ENCODE data around the gene PRXL2B.
"Not testable (repeated sequence)": the region's sequence is repeated elsewhere in the genome, so short reads cannot be mapped to it uniquely, and the experiment has no call there.

PRXL2B gene, protein sequence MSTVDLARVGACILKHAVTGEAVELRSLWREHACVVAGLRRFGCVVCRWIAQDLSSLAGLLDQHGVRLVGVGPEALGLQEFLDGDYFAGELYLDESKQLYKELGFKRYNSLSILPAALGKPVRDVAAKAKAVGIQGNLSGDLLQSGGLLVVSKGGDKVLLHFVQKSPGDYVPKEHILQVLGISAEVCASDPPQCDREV

DNA sequence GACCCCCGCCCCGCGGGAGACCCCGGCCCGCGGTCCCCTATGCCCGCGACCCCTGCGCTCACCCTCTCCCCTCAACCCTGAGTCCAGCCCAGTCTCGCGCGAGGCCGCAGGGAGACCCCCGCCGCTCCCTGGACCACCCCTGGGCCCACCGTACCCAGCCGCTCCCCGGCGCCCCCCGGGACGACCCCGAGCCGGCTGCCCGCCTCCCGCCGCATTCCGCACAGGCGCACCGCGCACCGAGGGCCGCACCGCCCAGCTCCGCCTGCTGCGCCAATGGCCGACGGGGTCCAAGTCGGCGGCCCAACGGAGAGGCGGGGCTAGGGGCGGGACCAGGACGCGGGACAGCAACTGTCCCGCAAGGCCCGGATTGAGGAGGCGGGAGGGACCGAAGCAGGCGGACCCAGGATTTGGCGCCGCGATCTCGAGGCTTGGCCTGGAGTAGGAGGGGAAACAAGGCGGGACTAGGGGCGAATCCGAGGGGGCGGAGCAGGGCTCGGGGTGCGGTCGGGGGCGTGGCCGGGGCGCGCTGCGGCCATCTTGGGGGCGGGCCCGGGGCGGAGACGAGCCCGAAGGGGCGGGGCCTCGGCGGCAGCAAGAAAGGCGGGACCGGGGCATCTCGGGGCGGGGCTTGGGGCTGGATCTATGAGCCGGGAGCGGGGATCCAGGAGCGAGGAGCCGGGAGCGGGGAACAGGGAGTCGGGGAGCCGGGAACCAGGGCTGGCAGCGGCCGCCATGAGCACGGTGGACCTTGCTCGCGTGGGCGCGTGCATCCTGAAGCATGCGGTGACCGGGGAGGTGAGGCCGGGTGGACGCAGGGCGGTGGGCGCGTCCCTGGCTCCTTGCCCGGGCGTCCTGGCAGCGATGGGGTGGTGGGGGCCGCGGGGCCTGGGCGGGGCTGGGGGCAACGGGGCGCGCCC, at the start of gene PRXL2B:
TSS of gene PRXL2B (plus strand) at position 624 of the 917 bp plus-strand sequence. CDS start at position 733, 109 bp downstream.
- peak; percentile 99 for DNase-seq

- peak; percentile 25 for DNase-seq
These were observed 48.8 kb upstream of the PRXL2B start for GRCh38 chr1:2537784-2538115.

GRCh38 chr1:2538376-2538775, 48.2 kb upstream of the PRXL2B start:
- DNase-seq = no peak

GRCh38 chr1:2538872-2539271, 47.7 kb upstream of the PRXL2B start:
- no peak for DNase-seq

DNA sequence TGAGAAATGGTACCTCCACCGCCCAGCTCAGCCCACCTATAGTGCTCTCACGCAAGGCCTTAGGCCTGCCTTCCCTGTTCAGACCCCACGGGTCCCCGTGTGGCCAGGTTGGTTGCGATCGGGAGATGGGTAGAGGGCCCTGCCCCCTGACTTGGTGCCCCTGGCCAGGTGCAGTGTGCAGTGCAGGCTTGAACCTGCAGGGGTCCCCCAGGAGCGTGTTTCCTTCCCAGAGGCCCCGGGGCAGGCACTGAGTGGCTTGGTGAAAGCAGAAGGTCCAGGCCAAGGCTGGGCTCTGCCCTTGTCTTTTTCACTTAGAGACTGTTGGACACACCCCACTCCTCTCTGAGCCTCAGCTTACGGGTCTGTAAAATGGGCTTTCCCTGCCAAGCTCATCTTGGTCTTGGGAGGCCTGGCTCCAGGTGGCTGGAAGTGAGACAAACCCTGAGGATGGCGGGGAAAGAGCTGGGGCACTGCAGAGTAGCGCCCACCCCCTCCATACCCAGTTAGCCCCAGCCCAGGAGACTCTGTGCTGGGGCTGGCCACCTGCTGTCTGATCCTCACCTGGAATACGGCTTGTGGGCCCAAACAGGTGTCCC, 47.2 kb upstream of the PRXL2B start:
- peak; percentile 47 for DNase-seq

DNA sequence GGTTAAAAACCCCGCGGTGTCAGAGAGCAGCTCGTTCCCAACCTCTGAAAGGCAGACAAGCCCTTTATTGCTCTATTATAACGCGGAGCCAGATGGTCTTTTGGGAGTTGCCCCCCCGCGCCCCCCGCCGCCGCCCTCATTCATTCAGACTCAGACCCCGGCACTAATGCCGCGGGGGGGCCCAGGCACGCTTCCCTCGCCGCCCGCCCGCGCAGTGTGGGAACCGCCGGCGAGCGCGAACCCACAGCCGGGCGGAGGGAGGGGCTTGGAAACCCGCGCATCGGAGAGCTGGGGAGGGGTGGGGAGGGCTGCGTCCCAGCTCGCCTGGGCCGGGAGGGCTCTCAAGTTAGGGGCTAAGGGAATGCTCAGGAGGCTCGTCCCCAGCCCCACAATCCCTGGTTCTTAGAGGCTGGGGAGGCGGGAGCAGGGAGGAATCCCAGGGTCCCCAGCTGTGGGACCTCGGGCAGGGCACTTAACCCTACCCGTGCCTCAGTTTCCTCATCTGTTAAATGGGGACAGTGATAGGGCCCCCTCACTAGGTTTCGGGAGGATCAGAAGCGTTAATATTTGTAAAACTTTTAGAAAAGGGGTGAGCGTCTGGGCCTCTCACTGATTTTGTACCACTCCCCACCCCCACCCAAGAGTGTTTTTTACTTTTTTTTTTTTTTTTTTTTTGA, 45.6 kb upstream of the PRXL2B start:
- no peak for DNase-seq

- DNase-seq = peak; percentile 84
These were observed 44.8 kb upstream of the PRXL2B start for GRCh38 chr1:2541619-2542245.

DNA sequence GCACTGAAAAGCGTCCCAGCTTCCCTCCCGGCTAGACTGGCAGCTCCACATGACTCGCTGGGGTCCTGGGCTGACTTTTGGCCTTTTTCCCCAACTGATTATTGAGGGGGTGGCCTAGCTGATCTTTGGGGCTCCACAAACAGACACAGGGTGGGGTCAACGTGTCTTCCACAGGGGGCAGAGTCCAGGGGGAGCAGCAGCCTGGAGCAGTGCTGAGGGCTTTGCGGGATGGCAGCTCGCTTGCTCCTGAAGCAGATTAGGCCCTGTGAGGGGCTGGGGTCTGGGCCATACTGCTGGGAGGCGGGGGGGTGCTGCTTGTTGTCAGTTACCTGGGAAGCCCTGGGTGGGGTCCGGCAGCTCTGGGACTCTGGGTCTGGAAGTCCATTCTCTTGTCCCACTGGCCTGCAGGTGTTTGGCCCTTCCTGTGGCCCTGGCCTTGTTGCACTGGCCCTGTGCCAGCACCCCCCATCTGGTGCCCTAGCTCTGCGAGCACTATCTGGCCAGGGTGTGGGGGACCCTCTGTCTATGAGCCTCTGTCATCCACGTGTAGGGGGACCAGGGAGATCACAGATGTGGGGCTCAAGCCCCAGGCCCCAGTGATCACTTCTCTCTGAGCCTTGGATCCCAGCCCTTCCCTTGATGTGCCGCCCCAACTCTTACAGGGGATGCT, 44.2 kb upstream of the PRXL2B start:
- DNase-seq = no peak

DNA sequence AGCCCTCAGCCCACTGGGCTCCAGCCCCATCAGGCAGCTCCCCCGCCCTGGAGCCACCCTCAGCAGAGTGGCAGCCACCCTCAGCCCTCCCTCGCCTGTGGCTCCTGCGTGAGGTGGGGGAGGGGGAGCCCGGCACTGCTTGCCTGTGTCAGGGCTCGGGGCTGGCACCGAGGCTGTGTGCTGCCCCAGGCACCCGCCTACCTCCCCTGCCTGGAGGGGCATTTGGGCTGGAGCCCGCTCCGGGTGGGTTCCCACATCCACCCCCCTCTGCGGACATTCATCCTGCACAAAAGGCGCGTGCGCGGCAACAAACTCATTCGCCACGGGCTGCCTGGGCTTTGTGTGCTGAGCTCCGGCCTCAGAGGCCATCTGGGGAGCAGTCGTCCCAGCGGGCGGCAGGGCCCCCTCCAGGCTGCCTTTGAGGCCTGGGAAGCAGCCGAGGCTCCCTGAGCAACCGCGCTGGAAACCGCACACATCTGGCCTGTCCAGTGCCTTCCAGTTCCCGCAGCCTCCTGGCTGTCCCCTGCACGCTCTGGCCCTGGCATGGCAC, 43.0 kb upstream of the PRXL2B start:
- peak; percentile 47 for DNase-seq

DNA sequence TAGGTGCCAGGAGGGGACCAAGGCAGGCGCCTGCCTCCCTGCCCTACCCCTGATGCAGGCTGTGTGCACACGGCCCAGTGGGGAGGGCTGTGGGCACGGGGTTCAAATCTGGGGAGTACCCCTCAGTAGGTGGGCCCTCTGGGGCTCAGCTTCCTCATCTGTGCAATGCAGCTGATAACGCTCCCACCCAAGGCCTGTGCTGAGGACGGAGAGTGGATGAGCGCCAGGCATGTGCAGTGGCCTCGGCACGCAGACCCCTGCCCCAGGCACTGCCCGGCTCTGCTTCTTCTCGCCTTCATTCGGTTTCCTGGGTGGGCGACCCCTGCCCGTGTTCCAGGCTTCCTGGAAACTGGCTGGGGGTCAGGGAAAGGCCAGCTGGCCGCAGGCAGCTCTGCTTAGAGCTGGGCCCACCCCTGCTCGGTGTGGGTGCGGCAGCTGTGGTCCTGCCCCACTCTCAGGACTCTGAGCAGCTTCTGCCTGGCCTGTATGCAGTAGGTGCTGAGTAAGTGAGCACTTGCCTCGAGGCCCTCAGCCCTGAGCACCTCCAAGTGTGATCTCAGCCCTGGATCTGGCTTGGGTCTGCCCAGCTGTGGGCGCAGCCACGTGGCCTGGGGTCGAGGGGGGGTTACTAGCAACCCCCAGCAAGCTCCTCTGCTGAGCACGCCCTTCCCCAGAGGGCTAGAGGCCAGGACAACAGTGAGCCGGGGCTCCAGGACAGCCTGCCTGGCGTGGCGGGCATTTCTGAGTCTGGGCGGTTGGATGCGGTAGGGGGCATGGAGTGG, 42.3 kb upstream of the PRXL2B start:
- DNase-seq = peak; percentile 20

- peak; percentile 43 for DNase-seq
These were observed 41.5 kb upstream of the PRXL2B start for GRCh38 chr1:2544875-2545640.

DNA sequence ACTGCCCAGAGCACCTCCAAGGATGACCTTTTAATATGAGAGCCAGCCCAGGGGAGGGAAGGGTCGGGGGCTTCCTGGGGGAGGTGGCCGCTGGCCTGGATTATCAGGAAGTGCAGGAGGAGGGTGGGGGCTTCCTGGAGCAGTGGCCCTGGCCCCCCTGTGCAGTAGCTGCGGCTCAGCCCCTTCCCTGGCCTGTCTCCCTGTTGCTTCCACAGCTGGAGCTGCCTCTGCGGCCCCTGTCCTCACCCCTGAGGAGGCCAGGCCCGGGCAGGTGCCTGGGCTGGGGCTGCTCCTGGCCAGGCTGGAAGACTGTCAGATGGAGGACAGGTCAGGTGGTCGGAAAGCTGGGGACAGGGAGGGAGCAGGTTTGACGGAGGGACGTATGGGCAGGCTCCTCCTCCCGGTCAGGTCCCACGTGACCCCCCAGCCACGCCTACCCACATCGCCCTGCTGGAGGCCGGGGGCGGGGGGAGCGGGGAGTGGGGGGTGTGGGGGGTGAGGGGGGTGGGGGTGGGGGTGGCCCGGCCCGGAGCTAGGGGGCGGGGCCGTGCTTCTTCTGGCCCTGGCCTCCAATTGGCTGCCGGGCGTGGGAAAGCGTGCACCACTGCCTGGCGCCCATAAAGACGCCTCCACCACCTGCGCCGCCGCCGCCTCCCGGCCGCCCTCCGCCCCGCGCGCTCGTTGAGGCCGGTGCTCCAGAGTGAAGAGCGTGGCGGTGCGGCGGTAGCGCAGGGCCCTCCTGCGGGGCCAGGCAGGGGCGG, 40.6 kb upstream of the PRXL2B start:
- DNase-seq = peak; percentile 95

GRCh38 chr1:2546515-2547209, 39.9 kb upstream of the PRXL2B start:
- peak; percentile 96 for DNase-seq

DNA sequence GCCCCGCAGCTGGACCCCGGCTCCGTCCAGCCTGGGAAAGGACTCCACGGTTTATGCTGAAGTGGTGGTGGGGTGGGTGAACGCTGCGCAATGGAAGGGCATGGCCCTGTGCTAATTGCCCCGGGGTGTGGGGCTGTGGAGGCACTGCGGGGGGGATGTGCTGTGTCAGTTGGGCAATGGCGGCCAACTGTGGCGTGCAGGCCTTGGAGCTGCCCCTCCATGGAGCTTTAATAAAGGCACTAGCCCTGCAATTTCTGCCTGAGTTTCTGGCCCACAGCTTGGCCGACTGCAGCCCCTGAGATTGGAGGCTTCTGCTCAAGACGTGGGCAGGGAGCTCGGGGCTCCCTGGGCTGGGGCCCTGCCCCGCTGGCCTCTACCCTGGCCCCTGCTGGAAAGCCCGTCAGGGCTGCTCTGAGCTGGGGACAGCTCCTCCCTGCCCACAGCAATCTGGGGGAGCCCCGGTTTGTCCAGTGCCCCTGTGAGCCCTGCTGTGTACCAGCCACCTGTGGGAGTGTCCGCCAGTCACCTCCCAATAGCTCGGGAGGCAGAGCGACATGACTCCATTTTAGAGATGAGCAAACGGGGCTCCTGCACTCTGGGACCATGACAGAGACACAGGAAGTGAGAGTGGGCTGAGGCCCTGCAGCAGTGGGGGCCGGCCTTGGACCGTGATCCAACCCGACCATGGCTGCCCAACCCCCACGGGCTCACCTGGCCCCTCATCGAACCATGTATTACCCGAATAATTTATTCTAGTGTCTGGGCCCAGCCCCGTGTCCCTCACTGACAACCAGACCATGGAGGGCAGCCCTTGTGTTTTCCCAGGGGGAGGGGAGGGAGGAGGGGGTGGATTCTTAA, 39.1 kb upstream of the PRXL2B start:
- DNase-seq = peak; percentile 64

DNA sequence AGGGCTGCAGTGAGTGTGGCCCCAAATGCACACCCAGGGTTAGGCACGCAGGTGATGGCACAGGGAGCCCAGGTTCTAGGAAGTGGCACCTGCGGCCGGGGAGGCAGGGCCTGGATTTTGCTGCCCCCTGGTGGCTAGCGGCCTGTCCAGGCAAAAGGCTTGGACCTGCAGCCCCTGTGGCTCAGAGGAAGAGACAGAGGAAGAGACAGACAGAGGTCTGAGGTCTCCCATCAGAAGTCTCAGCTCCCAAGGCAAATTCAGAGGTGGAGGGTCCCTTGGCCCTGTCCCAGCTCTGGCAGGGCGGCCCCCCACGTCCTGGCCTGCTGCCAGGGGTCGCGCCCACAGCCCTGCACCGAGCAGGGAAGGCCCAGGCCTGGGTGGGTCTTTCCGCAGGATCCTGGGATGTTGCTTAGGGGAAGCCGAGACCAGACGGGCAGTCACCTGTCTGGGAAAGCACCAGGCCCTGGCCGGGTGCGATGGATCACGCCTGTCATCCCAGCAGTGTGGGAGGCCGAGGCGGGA, 38.4 kb upstream of the PRXL2B start:
- DNase-seq = peak; percentile 96

GRCh38 chr1:2549367-2550029, 37.1 kb upstream of the PRXL2B start:
- DNase-seq = not testable (repeated sequence)

DNA sequence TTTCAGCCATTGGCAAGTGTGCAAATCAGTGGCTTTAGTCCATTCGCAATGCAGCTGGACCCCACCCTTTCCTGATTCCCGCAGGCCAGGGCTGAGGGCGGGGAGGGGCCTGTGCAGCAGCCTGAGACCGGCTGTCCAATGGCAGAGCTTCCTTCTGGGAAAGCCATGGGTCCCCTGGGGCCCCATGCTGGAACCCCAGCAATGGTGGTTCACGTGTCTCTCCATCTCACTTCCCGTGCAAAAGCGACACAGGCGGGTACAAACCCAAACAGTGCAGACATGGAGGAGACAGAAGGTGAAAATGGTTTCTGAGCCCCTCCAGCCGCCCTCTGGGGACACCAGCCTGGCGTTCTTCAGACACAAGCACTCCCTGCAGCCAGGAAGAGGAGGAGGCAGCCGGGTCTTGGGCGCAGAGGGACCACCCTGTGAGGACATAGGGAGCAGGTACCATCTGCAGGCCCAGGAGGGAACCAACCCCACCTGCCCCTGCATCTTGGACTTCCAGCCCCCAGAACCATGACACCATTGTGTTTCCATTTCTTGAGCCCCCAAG, 36.2 kb upstream of the PRXL2B start:
- DNase-seq = not testable (repeated sequence)

All from RPMI8226 (cell line).